Measurements from ENCODE around the gene PTPRO.

DNA sequence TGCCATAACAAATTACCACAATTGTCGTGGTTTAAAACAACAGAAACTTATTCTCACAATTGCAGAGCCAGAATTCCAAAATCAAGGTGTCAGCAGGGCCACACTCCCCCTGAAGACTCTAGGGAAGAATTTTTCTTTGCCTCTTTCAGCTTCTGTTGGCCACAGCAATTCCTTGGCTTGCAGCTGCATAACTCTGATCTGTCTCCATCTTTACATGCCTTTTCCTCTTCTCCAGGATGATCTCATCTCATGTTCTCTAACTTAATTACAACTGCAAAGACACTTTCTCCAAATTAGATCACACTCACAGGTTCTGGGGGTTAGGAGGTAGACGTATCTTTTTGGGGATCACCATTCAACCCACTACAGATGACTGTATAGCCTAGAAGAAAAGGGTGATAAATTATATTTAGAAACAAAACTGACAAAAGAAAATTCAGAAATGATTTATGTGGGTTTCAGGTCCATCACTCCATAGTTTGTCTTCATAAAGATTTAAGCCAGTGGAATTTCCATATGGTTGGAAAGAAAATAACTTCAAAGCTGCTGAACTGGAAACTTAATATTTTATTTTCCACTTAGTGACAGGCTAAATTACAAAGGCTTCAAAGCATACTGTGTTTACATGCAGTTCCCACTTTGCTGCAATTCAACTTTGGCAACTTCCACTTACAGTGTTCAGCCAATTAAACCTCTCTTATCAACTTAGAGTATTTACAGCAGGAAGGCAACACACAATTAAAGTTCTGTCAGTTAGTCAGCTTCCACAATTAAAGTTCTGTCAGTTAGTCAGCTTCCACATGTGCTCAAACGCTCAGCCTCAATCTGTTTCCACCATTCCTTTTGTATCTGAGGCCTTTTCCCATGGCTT lies 253.6 kb downstream of the PTPRO start:
- TF ChIP-seq CTCF (conservative IDR thresholded peaks at IDR 0.05) (no peak), ZFX (IDR thresholded peaks at IDR 0.05) (no peak)
